HG03432 (cell line): ENCODE results near the gene RALGAPA1.

Source experiments
- ATAC-seq: cut with Tn5 transposase; IDR thresholded peaks from one replicate; pipeline ENCODE4 v1.9.1; 2021; ENCODE audit warnings: mild to moderate bottlenecking, moderate library complexity; ENCODE audit not compliant: unreplicated experiment

The RALGAPA1 gene

GRCh38 chr14:35503646-35504045 is 305.4 kb downstream of the RALGAPA1 start:
- ATAC-seq = no peak

GRCh38 chr14:35499180-35499579 is 309.9 kb downstream of the RALGAPA1 start:
- no peak for ATAC-seq

GRCh38 chr14:35495278-35495677 is 313.8 kb downstream of the RALGAPA1 start:
- ATAC-seq = no peak

GRCh38 chr14:35492569-35493014 is 316.5 kb downstream of the RALGAPA1 start:
- no peak for ATAC-seq
